ENCODE results near the gene CHURC1. TPM values are rescaled to one million over a fixed set of nuclear protein-coding genes. Genes with fewer than 3 reads are reported as not detected.

CHURC1 gene
- total and polyA plus RNA-seq, 2 of the 4 experiments (the other 2 are of a cell fraction), result 38.0 to 69.5 TPM

GRCh38 chr14:64877846-64878245, 36.4 kb upstream of the CHURC1 start:
- no peaks in the 10 kb centered on the region for H3K79me1 ChIP-seq (ENCODE audit: low read depth in 1 of 2, low read length in 2 of 2)
- no peak for TF ChIP-seq RAD21 (IDR thresholded peaks at IDR 0.05; ENCODE audit: low read length)
- no peak for TF ChIP-seq RCOR1 (IDR thresholded peaks at IDR 0.05; ENCODE audit: insufficient replicate concordance, low read length)
- no peak for TF ChIP-seq BHLHE40 (IDR thresholded peaks at IDR 0.05; ENCODE audit: low read depth, low read length)
- no peak for TF ChIP-seq USF2 (IDR thresholded peaks at IDR 0.05; ENCODE audit: low read depth, low read length)
- no peak for TF ChIP-seq CHD1 (IDR thresholded peaks at IDR 0.05; ENCODE audit: low read depth, low read length)
- TF ChIP-seq MAZ (IDR thresholded peaks at IDR 0.05; ENCODE audit: borderline replicate concordance, low read depth, low read length), result no peak
- TF ChIP-seq, protein P1, sequence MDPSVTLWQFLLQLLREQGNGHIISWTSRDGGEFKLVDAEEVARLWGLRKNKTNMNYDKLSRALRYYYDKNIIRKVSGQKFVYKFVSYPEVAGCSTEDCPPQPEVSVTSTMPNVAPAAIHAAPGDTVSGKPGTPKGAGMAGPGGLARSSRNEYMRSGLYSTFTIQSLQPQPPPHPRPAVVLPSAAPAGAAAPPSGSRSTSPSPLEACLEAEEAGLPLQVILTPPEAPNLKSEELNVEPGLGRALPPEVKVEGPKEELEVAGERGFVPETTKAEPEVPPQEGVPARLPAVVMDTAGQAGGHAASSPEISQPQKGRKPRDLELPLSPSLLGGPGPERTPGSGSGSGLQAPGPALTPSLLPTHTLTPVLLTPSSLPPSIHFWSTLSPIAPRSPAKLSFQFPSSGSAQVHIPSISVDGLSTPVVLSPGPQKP (IDR thresholded peaks at IDR 0.05; ENCODE audit: borderline replicate concordance, low read depth, low read length), result no peak
- TF ChIP-seq NFE2L2 (IDR thresholded peaks at IDR 0.05; ENCODE audit: low read depth, low read length), result no peak
- TF ChIP-seq SMC3 (IDR thresholded peaks at IDR 0.05; ENCODE audit: low read depth, low read length), result no peak
- TF ChIP-seq MAFK (IDR thresholded peaks at IDR 0.05; ENCODE audit: low read depth, low read length), result no peak
- no peak for TF ChIP-seq RFX5 (IDR thresholded peaks at IDR 0.05; ENCODE audit: low read depth, low read length)
- no peak for TF ChIP-seq POLR2A (IDR thresholded peaks at IDR 0.05; ENCODE audit: low read depth, low read length)
- no peak for TF ChIP-seq MXI1 (IDR thresholded peaks at IDR 0.05; ENCODE audit: borderline replicate concordance, low read depth, low read length)
- no peak for TF ChIP-seq CTCF (conservative IDR thresholded peaks at IDR 0.05; ENCODE audit: low read depth, low read length)
- TF ChIP-seq FOS (IDR thresholded peaks at IDR 0.05; ENCODE audit: low read depth, low read length), result no peak
- TF ChIP-seq CEBPB (IDR thresholded peaks at IDR 0.05; ENCODE audit: low read depth, low read length), result no peak
- ATAC-seq (ENCODE audit: low read depth), result no peak
- no peak overlapping the region for H3K18ac ChIP-seq (ENCODE audit: low read depth, low read length)
- POLR2A ChIA-PET (ENCODE audit: unreplicated experiment), result no interaction called here
- H3K56ac ChIP-seq (ENCODE audit: extremely low read depth, insufficient read depth, low read length), result no peak overlapping the region
- WGBS, 2 experiments (ENCODE audit: extremely low coverage in 2 of 2, insufficient read length in 1 of 2), result no CpG with 5 or more reads among the region's 4 CpGs
- H3K14ac ChIP-seq (replicated peaks; ENCODE audit: low read depth, low read length), result no peak overlapping the region
- H3K27me3 ChIP-seq (ENCODE audit: control insufficient read depth, insufficient read depth, low read length), result peaks cover 75% of the 10 kb centered on the region
- in situ Hi-C loops (cut with MboI; ENCODE audit: low sequenced_read_pairs), result no loop called here
- no peaks in the 10 kb centered on the region for H3K9me1 ChIP-seq (ENCODE audit: insufficient read depth, low read length)
- BruUV-seq (replicated peaks), result no TSS peak
- H4K8ac ChIP-seq (ENCODE audit: low read depth in 2 of 2, low read length in 2 of 2), result no peak overlapping the region
- H2AK5ac ChIP-seq (ENCODE audit: low read depth, low read length), result no peak overlapping the region
- H3K27ac ChIP-seq (ENCODE audit: insufficient read depth, low read length), result no peak overlapping the region
- dilution Hi-C loops (cut with HindIII; ENCODE audit: low sequenced_read_pairs, unreplicated experiment), result no loop called here
- H3K9ac ChIP-seq (ENCODE audit: low read depth, low read length), result no peak overlapping the region
- no peak overlapping the region for H2AFZ ChIP-seq (replicated peaks; ENCODE audit: low read length, poor library complexity)
- peaks cover 2% of the 10 kb centered on the region; the same call in 1 of the 2 replicates for H3K4me1 ChIP-seq (ENCODE audit: control insufficient read depth, insufficient read depth, low read length)
- CTCF ChIA-PET, result no interaction called here
- no peaks in the 10 kb centered on the region for H3K36me3 ChIP-seq (ENCODE audit: control insufficient read depth, insufficient read depth, low read length)
- H3K23ac ChIP-seq (ENCODE audit: low read depth, low read length), result no peak overlapping the region
- no peak overlapping the region for H3K4ac ChIP-seq (ENCODE audit: low read depth, low read length)
- H3K4me2 ChIP-seq (ENCODE audit: low read depth, low read length), result no peak overlapping the region
- H2BK15ac ChIP-seq (ENCODE audit: low read depth, low read length), result no peak overlapping the region
- peaks cover 2% of the 10 kb centered on the region; the same call in 1 of the 2 replicates for H3K9me3 ChIP-seq (ENCODE audit: control insufficient read depth, insufficient read depth, low read length)
- no peaks in the 10 kb centered on the region for H4K20me1 ChIP-seq (ENCODE audit: insufficient read depth, low read length)
- H2BK120ac ChIP-seq (ENCODE audit: low read depth, low read length), result no peak overlapping the region
- intact Hi-C loops (cut with micrococcal nuclease), result no loop called here
- no peak overlapping the region for H2AK9ac ChIP-seq (replicated peaks; ENCODE audit: low read depth, low read length, poor library complexity)
- no peak overlapping the region for H3K4me3 ChIP-seq (ENCODE audit: insufficient read depth, low read depth, low read length)
- H2BK5ac ChIP-seq (ENCODE audit: low read depth, low read length, poor library complexity, severe bottlenecking), result no peak overlapping the region
- no peak overlapping the region for H4K91ac ChIP-seq (ENCODE audit: insufficient read depth, low read depth, low read length)
- no peak overlapping the region for H4K5ac ChIP-seq (ENCODE audit: low read depth, low read length)
- no peak overlapping the region for H2BK20ac ChIP-seq (ENCODE audit: low read depth, low read length)
- DNase-seq, result no peak
